ENCODE data around the gene LILRA2.
"Not testable (repeated sequence)": the region's sequence is repeated elsewhere in the genome, so short reads cannot be mapped to it uniquely, and the experiment has no call there.

The LILRA2 gene

DNA sequence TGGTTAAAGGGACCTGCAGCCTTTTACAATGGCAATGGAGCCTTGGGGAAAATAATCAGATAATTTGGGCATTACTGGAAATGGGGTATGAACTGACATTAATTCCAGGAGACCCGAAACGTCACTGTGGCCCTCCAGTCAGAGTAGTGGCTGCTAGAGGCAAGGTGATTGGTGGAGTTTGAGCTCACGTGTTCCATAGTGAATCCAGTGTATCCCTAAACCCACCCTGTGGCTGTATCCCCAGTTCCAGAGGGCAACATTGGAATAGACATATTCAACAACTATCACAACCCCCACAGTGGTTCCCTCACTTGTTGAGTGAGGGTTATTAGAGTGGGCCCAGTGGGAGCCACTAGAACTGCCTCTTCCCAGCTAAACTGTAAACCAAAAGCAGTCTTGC, 3.3 kb upstream of the LILRA2 start:
- no peak for DNase-seq (ENCODE audit: low read depth in 2 of 3, low spot score in 1 of 3)

DNA sequence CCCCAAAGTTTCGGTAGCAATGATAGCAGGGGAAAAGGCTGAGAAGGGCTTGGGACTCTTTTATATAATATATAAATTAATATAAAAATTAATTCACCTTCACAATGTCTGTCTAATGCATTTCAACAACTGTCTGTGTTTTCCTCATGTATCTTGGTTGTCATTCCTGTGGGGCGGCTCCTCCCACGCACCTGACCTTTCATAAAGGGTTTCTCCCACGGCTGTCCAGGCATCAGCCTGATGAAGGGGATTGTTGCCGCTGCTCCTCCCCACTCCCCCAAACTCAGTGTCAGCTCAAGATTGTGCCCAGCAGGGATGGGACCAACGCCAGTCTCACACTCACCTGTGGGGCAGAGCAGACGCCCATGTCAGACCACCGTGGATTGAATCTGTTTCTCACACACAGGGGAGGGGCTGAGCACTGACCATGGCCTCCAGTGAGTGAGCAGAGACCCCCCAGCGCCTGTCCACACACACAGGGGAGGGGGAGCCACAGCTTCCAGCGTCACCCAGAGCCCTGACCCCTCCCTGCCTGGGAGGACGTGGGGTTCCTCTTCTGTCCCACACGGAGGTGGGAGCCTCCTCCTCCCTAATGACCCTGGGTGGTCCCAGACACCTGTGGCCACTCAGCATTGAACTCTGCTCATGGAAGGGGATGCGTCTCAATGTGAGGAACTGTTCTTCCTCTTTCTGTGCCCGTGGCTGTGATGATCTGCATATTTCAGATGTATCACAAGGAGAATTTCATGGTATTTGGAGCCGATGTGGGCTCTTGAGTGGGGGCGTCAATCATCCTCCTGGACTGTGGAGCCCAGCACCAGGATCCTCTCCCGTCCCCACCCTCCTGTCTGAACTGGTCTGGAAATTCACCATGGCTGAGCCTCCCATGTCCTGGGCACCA, 1.6 kb upstream of the LILRA2 start:
- not testable (repeated sequence) for DNase-seq (ENCODE audit: low read depth in 2 of 3, low spot score in 1 of 3)

DNA sequence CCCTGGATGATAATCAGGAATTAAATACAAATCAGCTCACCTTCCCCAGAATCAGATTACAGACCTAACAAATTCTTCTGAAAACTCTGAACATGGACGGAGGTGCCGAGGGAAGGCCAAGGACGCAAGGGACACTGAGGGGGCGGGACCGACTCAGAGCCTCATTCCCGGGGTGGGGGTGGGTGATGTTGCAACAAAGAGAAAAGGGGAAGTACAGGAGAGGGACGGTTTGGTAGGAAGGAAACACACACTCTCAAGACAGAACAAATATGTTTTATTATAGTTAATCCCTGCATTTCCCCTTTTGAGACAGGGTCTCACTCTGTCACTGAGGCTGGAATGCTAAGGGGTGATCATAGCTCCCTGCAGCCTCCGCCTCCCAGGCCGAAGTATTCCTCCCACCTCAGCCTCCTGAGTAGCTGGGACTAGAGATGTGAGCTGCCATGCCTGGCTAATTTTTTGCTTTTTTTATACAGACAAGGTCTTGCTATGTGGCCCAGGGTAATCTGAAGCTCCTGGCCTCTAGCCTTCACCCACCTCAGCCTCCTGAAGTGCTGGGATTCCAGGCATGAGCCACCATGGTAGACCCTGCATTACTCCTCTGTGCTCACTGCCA, 786 bp upstream of the LILRA2 start:
- DNase-seq (ENCODE audit: low read depth in 2 of 3, low spot score in 1 of 3): no peak

DNA sequence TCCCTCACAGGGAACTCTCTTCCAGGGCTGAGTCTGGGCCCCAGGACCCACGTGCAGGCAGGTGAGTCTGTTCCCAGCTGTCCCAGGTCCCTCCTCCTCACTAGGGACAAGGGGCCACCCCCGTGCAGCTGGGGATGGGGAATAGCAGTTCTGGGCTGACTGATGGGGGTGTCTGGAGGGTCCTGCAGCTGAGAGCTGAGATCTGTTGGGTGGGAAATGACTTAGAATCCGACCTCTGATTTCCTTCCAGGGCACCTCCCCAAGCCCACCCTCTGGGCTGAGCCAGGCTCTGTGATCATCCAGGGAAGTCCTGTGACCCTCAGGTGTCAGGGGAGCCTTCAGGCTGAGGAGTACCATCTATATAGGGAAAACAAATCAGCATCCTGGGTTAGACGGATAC, 461 bp downstream of the LILRA2 start:
- no peak for DNase-seq (ENCODE audit: low read depth in 2 of 3, low spot score in 1 of 3)

DNA sequence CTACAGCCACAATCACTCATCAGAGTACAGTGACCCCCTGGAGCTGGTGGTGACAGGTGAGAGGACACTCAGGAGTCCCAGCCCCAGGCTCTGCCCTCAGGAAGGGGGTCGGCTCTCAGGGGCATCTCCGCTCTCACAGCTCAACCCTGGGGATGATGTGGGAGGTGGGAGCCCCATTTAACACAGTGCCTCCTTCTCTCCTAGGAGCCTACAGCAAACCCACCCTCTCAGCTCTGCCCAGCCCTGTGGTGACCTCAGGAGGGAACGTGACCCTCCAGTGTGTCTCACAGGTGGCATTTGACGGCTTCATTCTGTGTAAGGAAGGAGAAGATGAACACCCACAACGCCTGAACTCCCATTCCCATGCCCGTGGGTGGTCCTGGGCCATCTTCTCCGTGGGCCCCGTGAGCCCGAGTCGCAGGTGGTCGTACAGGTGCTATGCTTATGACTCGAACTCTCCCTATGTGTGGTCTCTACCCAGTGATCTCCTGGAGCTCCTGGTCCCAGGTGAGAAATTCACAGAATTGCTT, 1.0 kb downstream of the LILRA2 start:
- no peak for DNase-seq (ENCODE audit: low read depth in 2 of 3, low spot score in 1 of 3)

DNA sequence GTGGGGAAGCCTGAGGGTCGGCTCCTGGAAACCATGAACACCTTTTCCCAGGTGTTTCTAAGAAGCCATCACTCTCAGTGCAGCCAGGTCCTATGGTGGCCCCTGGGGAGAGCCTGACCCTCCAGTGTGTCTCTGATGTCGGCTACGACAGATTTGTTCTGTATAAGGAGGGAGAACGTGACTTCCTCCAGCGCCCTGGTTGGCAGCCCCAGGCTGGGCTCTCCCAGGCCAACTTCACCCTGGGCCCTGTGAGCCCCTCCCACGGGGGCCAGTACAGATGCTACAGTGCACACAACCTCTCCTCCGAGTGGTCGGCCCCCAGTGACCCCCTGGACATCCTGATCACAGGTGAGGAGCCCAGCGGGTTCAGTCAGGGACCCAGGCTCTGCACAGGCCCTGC, 1.6 kb downstream of the LILRA2 start:
- not testable (repeated sequence) for DNase-seq (ENCODE audit: low read depth in 2 of 3, low spot score in 1 of 3)

DNA sequence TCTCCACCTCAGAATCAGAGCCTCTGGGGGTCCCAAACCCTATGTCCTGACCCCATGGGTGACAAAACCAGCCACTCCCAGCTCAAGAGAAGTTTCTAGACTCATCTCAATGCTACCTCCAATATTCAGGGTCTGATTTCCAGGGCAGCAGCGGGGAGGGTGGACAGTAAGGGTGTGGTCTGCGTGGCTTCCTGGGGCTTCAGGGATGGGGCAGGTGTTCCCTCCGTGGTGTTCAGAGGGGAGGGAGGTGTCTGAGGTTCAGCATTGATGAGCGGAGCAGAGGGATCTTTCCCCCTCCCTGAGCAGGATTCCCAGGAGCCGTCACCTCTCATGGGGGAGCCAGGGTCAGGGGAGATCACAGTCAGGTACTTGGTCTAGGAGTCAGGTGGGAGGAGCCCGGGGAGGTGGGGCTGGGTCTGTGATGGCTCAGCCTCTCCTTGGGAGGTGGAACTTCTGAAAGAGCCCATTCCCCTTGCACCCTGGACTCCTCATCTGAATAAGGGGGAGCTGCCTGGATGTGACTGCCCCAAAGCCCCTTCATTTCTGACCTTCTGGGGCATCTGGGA, 2.9 kb downstream of the LILRA2 start:
- no peak for DNase-seq (ENCODE audit: low read depth in 2 of 3, low spot score in 1 of 3)

DNA sequence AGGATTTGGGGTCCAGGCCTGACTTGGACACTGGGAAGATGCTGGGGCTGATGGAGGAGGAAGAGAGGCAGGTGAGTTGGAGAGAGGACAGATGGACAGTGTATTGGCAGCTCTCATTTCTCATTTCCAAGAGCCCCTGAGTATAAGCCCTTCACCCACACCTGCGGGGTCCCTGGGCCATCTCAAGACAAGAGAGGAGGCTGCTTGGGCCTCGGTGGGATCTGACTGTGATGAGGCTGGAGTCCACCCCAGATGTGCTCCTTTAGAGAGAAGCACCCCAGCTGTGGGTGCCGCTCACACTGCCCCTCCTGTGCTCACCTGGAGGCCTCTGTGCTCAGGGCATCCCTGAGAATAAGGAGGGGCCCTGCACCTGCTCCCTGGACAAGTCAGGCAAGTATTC, 3.7 kb downstream of the LILRA2 start:
- DNase-seq (ENCODE audit: low read depth in 2 of 3, low spot score in 1 of 3): no peak

DNA sequence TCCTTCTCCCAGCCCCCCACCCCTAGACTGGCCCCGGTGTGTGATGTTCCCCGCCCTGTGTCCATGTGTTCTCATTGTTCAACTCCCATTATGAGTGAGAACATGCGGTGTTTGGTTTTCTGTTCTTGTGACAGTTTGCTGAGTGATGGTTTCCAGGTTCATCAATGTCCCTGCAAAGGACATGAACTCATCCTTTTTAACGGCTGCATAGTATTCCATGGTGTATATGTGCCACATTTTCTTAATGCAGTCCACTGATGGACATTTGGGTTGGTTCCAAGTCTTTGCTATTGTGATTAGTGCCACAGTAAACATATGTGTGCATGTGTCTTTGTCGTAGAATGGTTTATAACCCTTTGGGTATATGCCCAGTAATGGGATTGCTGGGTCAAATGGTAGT, 4.7 kb downstream of the LILRA2 start:
- not testable (repeated sequence) for DNase-seq (ENCODE audit: low read depth in 2 of 3, low spot score in 1 of 3)

DNA sequence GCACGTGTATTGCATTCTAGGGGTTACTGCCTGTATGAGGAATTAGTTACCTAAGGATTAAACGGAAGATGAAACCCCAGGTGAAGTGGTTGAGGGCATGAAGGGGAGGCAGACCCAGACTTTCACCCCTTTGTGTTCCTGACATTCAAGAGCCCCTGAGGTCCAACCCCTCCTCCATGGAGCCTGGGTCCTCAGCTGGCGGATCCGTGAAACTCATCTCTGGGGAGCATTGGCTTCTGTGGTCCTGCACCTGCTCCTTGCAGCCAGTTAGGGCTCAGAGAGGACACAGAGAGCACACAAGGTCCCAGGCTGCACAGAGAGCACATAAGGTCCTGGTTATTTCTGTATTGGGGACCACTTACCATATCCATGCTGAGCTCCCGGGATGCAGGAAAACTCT, 12.8 kb downstream of the LILRA2 start:
- no peak for DNase-seq (ENCODE audit: low read depth in 2 of 3, low spot score in 1 of 3)

DNA sequence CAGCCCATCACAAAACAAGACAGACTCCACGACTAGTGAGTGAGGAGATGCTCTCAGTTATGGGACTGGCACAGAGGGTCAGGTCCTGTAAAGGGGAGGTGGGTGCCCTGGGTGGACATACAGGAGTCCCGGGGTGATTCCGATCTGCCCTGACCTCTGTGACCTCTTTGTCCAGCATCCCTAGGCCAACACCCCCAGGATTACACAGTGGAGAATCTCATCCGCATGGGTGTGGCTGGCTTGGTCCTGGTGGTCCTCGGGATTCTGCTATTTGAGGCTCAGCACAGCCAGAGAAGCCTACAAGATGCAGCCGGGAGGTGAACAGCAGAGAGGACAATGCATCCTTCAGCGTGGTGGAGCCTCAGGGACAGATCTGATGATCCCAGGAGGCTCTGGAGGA, 13.4 kb downstream of the LILRA2 start:
- no peak for DNase-seq (ENCODE audit: low read depth in 2 of 3, low spot score in 1 of 3)

DNA sequence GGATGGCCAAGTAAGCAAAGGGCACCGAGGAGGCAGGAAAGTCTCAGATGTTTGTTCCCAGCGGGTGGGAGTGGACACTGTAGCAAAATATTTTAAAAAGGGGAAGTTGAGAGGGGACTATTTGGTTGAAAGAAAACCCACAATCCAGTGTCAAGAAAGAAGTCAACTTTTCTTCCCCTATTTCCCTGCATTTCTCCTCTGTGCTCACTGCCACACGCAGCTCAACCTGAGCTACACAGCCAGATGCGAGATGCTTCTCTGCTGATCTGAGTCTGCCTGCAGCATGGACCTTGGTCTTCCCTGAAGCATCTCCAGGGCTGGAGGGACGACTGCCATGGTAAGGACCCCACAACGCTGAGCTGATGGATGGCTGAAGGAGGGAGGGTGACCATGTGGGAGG, 19.9 kb downstream of the LILRA2 start, which contains the start of gene LILRA1:
TSS of gene LILRA1 (plus strand) at position 188 of the 400 bp plus-strand sequence. CDS start 613 bp downstream, outside the sequence.
- DNase-seq (ENCODE audit: low read depth in 2 of 3, low spot score in 1 of 3): not testable (repeated sequence)

DNA sequence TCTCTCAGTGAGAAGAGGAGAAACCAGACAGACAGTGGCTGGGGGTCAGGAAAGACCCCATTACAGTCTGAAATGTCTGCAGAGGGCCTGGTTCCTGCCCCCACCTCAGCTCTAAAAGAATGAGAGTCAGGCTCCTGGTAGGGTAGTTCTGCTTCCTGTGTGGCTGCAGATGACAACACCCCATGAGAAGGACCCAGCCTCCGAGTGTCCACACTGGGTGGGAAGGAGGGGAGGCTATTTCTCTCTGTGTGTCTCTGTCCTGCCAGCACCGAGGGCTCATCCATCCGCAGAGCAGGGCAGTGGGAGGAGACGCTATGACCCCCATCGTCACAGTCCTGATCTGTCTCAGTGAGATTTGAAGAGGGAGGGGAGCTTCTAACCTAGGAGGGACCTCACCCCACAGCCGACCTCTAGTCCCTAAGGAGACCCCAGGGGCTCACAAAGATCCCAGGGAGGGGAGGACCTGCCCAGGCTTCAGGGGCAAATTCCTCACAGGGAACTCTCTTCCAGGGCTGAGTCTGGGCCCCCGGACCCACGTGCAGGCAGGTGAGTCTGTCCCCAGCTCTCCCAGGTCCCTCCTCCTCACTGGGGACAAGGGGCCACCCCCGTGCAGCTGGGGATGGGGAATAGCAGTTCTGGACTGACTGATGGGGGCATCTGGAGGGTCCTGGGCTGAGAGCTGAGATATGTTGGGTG, 20.5 kb downstream of the LILRA2 start:
- DNase-seq (ENCODE audit: low read depth in 2 of 3, low spot score in 1 of 3): not testable (repeated sequence)

DNA sequence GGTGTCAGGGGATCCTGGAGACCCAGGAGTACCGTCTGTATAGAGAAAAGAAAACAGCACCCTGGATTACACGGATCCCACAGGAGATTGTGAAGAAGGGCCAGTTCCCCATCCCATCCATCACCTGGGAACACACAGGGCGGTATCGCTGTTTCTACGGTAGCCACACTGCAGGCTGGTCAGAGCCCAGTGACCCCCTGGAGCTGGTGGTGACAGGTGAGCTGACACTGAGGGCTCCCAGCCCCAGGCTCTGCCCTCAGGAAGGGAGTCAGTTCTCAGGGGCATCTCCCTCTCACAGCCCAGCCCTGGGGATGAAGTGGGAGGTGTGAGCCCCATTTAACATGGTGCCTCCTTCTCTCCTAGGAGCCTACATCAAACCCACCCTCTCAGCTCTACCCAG, 21.1 kb downstream of the LILRA2 start:
- no peak for DNase-seq (ENCODE audit: low read depth in 2 of 3, low spot score in 1 of 3)

DNA sequence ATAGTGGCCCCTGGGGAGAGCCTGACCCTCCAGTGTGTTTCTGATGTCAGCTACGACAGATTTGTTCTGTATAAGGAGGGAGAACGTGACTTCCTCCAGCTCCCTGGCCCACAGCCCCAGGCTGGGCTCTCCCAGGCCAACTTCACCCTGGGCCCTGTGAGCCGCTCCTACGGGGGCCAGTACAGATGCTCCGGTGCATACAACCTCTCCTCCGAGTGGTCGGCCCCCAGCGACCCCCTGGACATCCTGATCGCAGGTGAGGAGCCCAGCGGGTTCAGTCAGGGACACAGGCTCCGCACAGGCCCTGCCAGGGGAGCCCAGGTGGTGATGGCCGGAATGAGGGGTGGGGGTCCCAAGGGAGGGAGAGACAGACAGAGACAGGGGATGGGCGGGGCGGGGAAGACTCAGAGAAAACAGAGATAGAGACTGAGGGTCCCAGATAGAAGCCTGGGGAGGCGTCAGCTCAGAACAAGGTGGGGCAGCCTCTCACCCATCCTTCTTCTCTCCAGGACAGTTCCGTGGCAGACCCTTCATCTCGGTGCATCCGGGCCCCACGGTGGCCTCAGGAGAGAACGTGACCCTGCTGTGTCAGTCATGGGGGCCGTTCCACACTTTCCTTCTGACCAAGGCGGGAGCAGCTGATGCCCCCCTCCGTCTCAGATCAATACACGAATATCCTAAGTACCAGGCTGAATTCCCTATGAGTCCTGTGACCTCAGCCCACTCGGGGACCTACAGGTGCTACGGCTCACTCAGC, 22.3 kb downstream of the LILRA2 start:
- DNase-seq (ENCODE audit: low read depth in 2 of 3, low spot score in 1 of 3): not testable (repeated sequence)

DNA sequence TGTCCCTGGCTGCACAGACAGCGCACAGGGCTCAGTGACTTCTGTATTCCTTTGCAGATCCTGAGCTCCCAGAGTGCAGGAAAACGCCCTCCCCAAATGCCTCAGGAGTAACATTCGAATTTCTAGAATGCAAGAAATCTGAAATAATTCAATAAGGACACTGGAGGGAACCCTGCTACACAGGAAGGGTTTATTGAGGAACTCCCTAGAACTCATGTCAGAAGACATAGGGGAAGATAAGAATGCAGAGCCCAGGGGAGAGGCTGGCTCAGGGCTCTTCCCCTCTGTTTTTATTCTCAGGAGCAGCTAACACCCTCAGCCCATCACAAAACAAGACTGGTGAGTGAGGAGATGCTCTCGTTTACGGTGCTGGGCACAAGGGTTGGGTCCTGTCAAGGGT, 26.6 kb downstream of the LILRA2 start:
- no peak for DNase-seq (ENCODE audit: low read depth in 2 of 3, low spot score in 1 of 3)

DNA sequence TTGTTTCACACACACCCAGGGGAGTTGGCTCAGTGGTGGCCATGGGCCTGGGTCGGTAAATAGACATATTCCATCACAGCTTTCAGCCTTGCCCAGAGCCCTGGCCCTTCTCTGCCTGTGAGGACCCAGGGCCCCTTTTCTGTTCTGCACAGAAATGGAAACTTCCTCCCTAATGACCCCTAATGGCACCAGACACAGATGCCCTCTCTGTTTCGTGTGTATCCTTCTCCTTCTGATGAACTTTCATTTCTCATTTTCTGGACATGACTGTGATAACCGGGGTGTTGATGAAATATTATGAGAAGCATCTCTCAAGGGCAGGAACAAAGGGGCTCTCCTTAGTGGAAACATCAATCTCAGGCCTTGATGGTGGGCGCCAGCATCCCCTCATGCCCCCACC, 32.6 kb downstream of the LILRA2 start:
- DNase-seq (ENCODE audit: low read depth in 2 of 3, low spot score in 1 of 3): no peak

DNA sequence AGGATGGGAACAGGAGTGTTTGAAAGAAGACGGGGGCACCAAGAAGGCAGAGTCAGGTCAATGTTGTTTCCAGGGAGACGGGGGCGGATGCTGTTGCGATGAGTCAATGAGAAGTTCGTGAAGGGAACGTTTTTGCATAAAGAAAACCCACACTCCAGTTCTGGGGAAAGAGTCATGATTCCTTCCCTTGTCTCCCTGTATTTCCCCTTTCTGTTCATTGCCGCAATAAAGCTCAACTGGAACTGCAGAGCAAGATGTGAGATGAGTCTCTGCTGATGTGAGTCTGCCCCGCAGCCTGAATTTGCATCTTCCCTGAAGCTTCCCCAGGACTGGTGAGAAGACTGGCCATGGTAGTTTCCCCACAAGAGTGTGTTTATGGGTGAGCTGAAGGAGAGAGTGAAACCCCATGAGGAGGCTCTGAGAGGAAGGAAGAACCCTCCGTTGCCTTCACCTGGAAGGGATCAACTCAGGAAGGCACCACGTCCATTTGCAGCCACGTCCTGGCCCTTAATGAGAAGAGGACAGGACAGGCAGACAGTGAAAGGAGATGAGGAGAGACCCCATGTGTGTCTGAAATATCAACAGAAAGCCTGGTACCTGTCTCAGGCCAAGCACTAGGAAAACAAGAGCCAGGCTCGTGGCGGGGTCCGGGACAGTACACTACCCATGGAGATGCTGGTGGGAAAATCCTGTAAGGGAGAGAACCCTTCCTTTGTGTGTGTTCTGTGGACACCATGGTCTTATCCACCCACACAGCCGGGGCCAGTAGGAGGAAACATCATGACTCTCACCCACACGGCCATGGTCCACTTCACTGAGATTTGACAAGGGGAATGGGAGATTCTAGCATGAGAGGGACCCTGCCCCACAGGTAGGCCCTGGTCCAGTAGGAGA, 33.5 kb downstream of the LILRA2 start:
- DNase-seq (ENCODE audit: low read depth in 2 of 3, low spot score in 1 of 3): no peak

DNA sequence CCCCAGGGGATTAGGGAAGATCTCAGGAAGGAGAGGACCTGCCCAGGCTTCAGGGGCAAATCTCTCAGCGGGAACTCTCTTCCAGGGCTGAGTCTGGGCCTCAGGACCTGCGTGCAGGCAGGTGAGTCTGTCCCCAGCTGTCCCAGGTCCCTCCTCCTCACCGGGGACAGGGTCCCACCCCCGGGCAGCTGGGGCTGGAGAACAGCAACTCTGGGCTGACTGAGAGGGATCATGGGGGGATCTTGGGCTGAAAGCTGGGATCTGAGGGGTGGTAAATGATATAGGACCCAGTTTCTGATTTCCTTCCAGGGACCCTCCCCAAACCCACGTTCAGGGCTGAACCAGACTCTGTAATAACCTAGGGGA, 34.2 kb downstream of the LILRA2 start:
- no peak for DNase-seq (ENCODE audit: low read depth in 2 of 3, low spot score in 1 of 3)

DNA sequence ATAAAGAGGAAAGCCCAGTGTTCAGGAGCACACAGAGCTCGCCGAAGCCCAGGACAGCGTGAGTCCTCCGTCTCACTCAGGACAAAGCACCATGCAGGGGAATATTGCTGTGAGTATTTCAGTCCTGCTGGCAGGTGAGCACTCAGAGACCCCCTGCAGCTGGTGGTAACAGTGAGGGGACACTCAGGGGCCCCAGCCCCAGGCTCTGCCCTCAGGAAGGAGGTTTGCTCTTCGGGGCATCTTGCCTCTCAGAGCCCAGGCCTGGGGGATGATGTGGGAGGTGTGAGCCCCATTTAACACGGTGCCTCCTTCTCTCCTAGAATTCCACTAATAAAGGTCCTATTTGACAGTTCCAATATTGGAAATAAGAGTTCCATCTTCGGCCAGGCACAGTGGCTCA, 34.6 kb downstream of the LILRA2 start:
- no peak for DNase-seq (ENCODE audit: low read depth in 2 of 3, low spot score in 1 of 3)
